COR-L47 (cell line): ENCODE results near the gene CCDC177.
"Not testable (repeated sequence)": the region's sequence is repeated elsewhere in the genome, so short reads cannot be mapped to it uniquely, and the experiment has no call there.

Experiments used
- DNase-seq: peaks from one replicate; lab custom pipeline; 2025; lab: John Stamatoyannopoulos, UW

Gene CCDC177

DNA sequence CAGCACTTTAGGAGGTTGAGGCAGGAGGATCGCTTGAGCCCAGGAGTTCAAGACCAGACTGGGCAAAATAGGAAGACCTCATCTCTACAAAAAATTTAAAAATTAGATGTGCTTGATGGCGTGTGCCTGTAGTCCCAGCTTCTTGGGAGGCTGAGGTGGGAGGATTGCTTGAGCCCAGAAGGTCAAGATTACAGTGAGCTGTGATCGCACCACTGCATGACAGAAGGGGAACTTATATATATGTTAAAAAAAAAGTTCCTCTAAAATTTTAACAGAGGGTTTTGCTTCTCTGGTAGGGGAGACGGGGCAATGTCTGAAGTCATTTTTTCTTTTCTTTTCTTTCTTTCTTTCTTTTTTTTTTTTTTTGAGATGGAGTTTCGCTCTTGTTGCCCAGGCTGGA is 24.8 kb upstream of the CCDC177 start:
- not testable (repeated sequence) for DNase-seq

DNA sequence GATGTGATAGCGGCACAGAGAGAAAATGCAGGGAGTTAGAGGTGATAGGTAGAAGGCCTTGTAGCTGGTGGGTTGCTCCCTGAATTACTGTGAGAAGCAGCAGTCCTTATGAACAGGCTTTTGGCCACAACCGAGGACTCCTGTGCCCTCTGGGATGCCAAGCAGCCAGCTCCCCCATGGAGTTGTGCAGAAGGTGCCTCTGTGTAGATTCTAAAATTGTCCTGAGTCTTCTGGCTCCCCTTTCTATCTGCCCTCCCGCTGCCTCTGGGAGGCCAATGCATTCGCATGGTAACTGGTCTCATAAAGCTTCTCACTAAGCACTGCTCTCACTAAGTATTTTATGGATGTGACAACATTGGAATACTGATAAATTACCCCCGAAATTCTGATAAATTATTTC is 20.7 kb upstream of the CCDC177 start:
- DNase-seq, result no peak

- DNase-seq, result no peak
These were observed 20.2 kb upstream of the CCDC177 start for GRCh38 chr14:69594846-69595245.

DNA sequence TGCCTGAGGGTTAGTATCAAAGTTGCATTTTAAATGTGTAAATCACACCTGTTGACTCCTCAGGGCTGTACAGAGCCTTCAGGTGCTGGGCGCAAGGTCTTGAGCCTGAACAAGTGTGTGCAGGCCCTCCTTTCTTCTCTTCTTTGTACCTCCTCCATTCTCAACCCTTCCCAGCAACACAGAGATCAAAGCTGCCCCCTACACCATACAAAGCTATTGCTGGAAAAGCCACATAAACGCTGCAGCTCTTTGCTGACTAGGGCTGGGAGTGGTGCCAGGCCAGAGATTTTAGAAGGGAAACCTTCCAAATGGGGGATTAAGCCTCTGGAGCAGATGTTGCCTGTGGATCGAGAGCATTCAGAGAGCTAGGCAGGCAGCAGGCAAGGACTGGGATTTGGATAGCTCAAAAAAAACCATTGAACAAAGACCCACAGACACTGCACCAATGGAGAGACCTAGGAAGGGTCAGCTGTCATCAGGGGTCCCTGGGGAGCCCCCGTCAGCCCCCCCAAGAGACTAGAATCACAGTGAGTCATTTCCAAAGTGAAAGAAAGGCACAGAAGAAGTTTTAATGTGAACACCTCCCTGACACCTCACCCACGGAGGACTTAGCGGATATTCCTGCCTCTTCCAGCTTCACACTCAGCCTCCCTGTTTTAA is 18.5 kb upstream of the CCDC177 start:
- DNase-seq, result no peak

- DNase-seq, result no peak
These were observed 16.6 kb upstream of the CCDC177 start for GRCh38 chr14:69591317-69591716.

DNA sequence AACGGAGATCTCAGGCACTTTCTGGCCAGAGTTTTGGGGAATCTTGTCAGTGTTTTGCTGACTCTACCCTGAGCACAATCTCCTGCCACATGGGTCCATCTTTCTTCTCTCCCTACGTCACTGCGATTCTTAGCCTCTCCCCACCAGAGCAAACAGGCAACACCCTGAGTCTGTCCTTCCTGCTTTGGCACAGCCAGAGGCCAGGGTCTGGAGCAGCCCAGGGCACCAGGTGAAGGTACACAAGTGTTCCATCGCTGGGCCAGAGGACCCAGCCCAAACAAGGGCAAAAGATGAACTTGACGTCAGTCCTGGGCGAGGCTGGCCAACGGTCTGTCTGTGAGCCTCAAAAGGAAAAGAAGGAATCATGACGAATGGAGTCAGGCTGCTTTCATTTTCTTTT is 12.7 kb upstream of the CCDC177 start:
- DNase-seq, result no peak

GRCh38 chr14:69586404-69586803 is 11.7 kb upstream of the CCDC177 start:
- DNase-seq, result no peak

DNA sequence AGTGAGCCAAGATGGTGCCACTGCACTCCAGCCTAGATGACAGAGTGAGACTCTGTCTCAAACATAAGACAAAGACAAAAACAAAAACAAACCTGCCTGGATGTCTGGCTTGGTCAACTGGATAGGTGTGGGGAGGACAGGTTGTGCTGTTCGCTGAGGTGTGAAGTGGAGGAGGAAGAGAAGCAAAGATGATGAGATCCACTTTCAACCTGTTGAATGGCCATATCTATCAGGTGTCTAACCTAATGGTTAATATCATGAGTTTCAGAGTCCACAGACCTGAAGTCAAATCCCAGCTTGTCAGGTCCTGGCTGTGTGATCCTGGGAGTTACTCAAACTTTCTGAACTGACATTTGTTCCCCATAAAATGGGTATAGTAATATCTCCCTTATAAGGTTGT is 9.7 kb upstream of the CCDC177 start:
- DNase-seq, result no peak

GRCh38 chr14:69582829-69583228 is 8.2 kb upstream of the CCDC177 start:
- no peak for DNase-seq

- no peak for DNase-seq
These were observed 7.5 kb upstream of the CCDC177 start for GRCh38 chr14:69582212-69582611.

GRCh38 chr14:69581316-69581935 is 6.8 kb upstream of the CCDC177 start:
- DNase-seq, result no peak

DNA sequence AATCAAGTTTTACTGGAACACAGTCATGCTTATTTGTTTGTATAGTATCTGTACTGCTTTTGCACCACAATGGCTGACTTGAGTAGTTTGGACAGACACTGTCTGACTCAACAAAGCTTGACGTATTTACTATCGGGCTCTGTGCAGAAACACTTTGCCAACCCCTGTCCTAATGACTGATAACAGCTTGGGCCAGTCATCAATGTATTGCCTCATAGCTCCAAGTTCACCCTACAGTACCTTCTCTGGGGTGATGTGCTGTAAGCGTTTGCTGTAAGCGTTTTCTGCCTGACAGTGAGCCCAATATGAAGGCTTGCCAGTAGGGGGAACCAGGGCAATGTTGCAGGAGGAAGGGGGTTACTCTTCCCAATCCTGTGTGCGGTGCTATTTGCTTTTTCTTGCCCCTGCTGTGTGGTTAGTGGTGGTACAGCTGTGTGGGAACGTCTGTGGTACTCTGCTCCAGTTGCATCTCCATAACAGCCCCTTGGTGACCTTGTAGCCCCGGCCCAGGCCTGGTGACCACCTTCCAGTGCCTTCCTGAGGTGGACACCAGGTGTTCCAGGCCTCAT is 5.4 kb upstream of the CCDC177 start:
- DNase-seq, result peak; percentile 49

GRCh38 chr14:69579476-69579875 is 4.8 kb upstream of the CCDC177 start:
- DNase-seq, result no peak

DNA sequence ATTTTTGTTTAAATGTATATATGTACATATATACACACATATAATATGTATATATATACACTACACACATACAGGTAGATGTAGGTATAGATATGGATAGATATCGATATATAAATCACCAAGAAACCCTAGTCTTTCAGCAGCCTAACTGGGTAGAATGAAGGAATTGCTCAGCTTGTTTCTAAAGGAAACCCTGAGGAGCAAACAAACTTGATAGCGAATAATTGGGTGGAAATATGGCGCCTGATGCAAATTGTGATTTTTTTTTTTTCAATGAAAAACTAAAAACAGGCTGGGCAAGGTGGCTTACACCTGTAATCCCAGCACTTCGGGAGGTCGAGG is 254 bp upstream of the CCDC177 start:
- DNase-seq, result no peak

DNA sequence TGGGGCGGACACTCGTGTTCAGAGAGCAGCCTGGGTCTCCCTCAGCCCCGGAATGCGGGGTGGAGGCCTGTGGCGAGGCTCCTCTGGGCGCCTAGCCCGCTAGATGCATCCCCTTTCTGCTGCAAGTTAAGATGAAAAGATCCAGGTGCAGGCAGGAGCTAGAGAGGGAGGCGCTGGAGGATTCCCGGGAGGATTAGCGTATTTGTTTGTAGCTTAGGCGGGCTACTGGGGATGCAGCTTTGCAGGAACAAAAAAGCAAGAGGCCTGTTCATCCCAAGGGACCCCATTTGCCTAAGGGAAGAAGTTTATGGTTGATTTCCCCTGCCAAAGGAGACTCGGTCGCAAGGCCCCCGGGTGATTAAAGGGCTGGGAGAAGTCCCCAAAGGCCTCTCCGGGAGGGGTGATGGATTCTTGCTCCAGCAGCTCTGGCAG is 824 bp downstream of the CCDC177 start:
- DNase-seq, result peak; percentile 19

DNA sequence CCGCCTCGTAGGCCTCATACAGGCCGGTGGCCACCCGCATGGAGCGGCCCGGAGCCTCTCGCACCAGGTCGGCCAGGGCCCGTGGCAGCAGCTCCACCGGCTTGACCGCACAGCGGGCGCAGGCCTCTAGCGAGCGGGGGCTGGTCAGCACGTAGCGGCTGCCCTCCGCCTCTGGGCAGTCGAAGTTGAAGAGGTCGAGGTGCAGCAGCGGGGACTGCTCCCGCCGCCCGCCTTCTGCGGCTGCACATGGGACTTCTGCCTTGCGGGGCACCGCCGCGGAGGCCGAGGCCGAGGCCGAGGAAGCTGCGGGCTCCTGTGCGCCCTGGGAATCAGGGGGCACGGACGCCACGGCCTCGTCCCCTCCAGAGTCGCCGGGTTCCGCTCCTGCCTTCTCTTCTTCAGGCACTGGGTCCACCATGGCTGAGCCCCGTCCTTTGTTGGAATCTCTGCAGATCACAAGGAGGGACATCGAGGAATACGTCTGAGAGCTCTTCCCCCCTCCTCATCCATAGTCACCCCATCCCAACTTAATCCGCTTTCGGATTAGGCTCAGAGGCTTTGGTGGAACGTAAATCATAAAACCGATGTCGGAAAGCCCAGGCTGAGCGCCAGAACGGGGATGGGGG is 1.4 kb downstream of the CCDC177 start:
- no peak for DNase-seq

- DNase-seq, result no peak
These were observed 1.9 kb downstream of the CCDC177 start for GRCh38 chr14:69572841-69573135.

- no peak for DNase-seq
These were observed 2.4 kb downstream of the CCDC177 start for GRCh38 chr14:69572030-69572840.

- no peak for DNase-seq
These were observed 3.1 kb downstream of the CCDC177 start for GRCh38 chr14:69571449-69572029.

DNA sequence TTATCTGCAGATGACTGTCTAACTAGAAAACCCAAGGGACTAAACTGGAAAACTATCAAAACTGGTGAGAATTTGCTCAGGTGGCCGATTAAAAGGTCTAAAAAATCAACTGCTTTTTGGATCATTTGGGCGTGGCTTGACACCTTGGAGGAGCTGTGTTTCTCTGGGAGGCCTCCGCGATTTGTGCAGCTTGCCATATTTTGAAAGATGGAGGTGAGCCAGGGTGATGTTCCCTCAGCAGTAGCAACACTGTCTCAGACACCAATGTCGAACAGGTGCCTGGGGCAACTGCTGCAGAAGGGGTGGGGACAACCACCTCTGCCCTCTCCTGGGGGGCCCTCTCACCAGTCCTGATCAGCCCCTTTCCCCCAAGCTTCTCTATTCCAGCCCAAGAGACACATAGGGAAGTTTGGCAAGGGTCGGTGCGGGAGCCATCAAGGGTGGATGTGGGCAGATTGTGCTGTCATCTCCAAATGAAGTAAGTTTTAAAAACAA is 3.8 kb downstream of the CCDC177 start:
- no peak for DNase-seq

DNA sequence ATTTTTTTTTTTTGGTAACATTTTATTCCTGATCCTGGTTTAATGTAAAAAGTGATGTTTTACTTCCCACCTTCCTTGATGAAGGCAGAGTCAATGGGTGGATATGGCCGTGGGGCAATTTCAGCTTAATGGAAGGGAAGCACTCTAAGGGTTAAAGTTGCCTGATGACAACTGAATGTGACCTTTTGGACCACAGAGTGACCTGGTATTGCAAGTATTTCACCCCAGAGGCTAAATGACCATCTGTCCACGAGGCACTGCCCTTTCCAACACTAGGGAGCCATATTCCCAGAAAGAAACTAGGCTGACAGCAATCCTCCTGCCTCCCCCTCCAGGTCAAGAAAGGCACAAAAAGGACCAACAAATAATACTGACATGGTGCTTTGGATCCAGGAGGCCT is 4.8 kb downstream of the CCDC177 start:
- DNase-seq, result no peak

- DNase-seq, result no peak
These were observed 7.1 kb downstream of the CCDC177 start for GRCh38 chr14:69567563-69567962.
